HG02610 (cell line): Measurements from ENCODE around the gene ANO4.
A peak's percentile ranks its signal among the peaks of the same experiment; 100 is the strongest.
"Not testable (repeated sequence)": the region's sequence is repeated elsewhere in the genome, so short reads cannot be mapped to it uniquely, and the experiment has no call there.

Experiments used
- ATAC-seq: cut with Tn5 transposase; IDR thresholded peaks from one replicate; pipeline ENCODE4 v1.9.1; 2021; ENCODE audit warnings: mild to moderate bottlenecking, moderate library complexity; ENCODE audit not compliant: unreplicated experiment

The ANO4 gene

DNA sequence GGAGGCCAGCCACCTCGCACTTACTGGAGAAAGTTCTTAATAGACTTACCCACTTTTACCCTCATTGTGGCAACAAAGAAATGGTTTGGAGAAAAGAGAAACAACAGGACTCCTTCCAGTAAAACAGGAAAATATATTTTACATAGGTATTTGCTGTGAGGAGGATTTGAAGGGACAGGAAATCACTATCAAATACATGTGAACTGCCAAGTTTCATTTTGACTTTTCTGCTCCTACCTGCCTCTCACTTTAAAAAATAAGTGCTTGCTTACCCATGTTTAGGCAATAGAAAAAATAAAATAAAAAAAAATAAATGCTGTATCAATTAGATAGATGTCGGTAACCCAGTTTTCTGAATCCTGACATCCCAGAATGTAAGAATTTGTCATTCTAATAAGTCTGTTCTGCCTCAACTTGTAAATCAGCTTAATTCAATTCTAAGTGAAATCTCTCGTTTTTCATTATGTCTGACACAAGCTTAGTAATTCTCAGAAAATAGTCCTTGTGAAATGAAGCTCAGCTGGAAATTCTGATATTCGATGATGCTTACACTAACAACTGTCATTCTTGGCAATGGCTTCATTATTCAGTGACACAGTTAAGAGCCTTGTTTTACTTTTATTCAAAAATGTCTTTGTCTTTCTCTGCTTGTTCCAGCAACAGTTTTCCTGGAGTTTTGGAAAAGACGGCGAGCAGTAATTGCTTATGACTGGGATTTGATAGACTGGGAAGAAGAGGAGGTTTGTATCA, 284.1 kb downstream of the ANO4 start:
- ATAC-seq, result no peak

DNA sequence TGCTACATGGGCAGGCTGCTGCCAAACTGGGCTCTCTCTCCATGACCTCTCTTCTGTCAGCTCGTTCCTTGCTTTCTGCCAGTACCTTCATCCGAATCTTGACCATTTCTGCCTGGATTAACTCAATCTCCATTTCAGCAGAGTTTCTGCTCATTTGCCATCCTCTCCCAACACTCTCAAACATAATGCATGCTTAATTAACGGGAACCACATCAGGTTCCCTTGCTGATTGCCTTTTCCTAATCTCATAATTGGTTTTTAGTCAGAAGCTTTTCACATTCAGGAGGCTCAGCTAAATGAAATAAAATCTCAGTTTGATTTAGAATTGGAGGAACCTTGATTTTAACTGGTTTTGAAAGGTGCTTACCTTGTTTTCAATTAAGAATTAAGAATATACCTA, 288.1 kb downstream of the ANO4 start:
- no peak for ATAC-seq

GRCh38 chr12:101086490-101087135, 292.0 kb downstream of the ANO4 start:
- no peak for ATAC-seq

GRCh38 chr12:101087920-101088319, 293.3 kb downstream of the ANO4 start:
- no peak for ATAC-seq

DNA sequence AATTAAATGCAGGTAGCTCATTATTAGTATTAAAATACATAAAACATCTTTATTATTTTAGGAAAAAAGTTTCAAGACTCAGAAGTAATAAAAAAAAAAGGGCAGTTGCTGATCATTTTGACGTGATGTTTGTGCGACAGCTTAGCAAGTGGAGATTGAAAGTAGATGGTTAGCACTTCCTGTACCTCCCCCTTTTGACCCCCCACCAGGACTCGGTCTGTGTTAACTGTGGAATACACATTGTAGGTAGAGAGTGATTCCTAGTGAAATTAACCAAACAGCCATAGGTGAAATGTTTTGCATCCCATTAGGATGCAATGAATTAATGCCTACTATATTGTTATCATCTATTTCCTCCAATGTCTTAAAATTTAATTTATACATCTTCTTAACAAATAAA, 294.7 kb downstream of the ANO4 start:
- no peak for ATAC-seq

DNA sequence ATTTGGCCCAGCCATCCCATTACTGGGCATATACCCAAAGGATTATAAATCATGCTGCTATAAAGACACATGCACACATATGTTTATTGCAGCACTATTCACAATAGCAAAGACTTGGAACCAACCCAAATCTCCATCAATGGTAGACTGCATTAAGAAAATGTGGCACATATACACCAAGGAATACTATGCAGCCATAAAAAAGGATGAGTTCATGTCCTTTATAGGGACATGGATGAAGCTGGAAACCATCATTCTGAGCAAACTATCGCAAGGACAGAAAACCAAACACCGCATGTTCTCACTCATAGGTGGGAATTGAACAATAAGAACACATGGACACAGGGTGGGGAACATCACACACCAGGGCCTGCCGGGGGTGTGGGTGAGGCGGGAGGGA, 295.6 kb downstream of the ANO4 start:
- not testable (repeated sequence) for ATAC-seq

DNA sequence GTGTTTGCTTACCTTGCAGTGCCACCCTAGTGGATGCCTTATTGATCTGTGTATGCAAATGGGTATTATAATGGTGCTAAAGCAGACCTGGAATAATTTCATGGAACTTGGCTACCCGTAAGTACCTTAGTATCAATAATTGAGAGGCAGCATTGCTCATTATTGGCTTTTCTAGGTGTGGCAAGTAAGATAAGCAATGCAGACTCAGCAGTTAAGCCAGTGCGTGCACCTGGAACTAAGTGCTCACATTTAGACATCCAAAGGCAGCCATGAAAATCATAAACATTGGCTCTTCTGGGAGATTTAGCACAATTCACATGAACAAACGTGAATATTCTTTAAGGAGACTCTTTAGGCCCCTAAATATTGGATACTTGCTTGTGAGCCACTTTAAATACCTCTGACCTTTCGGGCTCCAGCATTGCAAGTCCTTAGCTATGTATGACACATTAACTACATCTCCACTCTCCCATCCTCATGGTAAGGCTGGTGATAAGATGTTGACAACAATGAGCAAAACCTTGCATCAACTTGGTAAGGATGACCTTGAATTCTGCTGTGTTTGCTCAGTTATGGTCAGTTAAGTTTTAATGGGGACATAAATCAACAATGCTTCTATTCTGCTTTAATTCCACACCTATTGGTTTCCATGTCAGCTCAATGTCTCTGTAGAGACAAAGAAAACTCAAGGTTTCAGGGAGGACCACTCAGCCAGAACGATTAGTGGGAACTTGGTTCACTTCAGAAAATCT, 303.4 kb downstream of the ANO4 start:
- no peak for ATAC-seq

- no peak for ATAC-seq
These were observed 312.6 kb downstream of the ANO4 start for GRCh38 chr12:101107032-101107763.

DNA sequence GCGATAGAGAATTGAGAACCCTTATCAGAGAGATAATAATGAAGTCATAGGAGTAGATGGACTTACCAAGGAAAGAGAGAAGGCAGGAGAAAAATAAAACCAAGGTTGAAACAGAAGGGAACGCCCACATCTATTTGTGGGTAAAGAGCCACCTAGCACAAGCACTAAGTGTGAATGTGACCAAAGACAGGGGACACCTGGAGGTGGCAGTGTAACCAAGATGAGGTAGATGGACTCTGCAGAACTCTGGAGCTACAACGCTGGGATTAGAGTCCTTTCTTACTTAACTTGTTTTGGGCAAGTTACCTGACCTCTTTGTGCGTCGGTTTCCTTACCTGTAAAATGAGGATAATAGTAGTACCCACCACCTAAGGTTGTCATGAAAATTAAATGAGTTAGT, 313.6 kb downstream of the ANO4 start:
- no peak for ATAC-seq

GRCh38 chr12:101110866-101111265, 316.3 kb downstream of the ANO4 start:
- ATAC-seq, result no peak

DNA sequence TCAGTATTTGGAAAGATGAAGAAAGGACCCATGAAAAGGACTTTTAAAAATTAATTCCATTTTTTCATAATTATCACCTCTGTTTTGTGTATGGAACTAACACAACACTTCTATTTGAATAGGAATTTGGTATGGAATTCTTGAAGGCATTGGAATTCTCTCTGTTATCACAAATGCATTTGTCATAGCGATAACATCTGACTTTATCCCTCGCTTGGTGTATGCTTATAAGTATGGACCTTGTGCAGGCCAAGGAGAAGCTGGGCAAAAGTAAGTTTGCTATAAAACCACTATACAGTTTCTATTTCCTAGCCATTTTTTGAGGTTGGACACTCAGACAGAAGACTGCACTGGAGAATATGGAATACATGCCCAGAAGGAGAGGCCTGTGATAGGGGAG, 316.9 kb downstream of the ANO4 start:
- no peak for ATAC-seq

- ATAC-seq, result peak; percentile 57
These were observed 320.8 kb downstream of the ANO4 start for GRCh38 chr12:101115326-101115725.

- no peak for ATAC-seq
These were observed 322.3 kb downstream of the ANO4 start for GRCh38 chr12:101116911-101117310.

DNA sequence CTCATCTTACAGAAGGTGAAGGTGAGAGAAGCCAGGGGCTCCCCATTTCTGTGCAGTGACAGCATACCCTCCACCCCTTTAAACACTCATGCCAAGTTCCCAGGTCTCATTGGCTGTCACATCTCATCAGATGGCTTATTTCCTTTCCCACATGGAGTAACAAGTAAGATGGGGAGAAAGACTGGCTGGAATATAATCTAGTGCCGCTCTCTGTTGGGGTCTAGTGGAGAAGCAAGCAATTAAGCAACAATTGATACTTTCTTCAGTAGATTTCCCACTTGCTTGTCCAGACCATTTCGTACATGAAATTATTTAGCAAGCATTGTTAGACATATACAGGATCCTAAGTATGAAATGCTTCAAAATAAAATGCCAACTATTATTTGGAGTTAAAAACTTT, 323.3 kb downstream of the ANO4 start:
- no peak for ATAC-seq

DNA sequence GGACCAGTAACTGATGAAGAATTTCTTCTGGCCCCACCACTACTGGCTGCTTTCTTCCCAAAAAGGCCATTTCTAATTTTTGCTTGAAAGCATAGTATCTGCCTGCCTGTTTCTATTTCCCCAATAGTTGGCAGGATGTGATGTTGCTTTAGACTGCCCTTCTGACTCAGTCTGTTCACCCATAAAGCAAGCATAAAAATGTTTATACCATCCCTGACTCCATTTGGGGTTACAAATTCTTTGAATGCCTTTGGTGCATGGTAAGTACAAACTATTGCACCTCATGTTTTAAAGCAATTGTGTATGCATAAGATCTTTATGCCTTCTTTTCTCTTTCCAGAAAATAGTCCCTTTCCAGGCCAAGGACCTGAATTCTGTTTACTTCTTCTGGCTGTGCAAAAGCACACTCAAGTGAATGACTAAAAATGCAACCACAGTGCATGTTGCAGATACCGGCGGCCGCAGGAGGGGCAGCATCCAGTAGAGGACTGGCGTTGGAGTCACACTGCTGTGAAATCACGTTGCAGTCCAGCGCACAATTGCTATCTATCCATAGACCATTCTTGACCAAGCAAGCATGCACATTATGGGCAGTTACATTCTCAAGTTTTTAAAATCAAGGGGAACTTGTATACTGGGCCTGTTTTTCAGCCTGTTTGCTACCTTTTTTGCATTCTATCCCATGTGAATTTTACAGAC, 333.1 kb downstream of the ANO4 start:
- ATAC-seq, result no peak

DNA sequence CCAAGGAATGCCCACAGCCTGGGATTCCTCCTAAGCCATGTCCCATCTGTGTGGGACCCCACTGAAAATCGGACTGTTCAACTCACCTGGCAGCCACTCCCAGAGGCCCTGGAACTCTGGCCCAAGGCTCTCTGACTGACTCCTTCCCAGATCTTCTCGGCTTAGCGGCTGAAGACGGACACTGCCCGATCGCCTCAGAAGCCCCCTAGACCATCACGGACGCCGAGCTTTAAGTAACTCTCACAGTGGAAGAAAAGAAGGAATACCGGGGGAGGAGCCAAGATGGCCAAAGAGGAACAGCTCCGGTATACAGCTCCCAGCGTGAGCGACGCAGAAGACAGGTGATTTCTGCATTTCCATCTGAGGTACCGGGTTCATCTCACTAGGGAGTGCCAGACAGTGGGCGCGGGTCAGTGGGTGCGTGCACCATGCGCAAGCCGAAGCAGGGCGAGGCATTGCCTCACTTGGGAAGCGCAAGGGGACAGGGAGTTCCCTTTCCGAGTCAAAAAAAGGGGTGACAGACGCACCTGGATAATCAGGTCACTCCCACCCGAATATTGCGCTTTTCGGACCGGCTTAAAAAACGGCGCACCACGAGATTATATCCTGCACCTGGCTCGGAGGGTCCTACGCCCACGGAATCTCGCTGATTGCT, 351.3 kb downstream of the ANO4 start:
- not testable (repeated sequence) for ATAC-seq

DNA sequence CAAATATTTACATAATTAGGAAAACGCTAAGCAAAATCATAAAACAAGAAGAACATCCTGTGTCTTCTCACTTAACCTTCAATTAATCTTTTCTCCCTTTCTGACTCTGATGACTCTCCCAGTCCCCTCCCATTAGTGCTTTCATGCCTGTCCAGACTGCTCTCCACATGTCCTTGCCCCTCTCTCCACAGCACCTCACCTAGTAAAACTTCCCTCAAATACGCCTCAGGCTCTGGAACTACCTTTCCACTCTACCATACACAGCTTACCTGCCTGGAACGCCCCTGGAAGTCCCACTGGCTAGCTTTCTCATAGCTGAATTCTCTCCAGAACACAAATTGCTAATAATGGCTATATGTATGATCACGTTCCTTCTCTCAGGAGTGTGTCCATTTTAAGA, 370.7 kb downstream of the ANO4 start:
- ATAC-seq, result no peak

DNA sequence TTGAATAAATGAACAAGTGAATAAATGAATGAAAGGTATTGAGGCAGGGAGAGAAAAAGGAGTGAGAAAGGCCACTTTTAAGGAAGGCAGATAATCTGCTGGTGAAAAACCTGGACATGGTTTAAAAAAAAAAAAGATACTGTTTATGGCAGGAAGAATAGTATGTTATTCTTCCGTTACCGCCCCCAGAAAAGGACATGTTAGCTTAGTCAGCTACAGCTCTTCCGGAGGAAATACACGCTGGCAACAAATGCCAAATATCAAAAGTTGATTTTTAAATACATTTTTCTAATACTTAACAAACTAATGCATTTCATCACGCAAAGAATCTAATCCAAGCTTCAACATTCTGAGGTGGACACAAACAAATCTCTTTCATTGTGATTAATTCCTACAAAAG, 372.3 kb downstream of the ANO4 start:
- ATAC-seq, result no peak

DNA sequence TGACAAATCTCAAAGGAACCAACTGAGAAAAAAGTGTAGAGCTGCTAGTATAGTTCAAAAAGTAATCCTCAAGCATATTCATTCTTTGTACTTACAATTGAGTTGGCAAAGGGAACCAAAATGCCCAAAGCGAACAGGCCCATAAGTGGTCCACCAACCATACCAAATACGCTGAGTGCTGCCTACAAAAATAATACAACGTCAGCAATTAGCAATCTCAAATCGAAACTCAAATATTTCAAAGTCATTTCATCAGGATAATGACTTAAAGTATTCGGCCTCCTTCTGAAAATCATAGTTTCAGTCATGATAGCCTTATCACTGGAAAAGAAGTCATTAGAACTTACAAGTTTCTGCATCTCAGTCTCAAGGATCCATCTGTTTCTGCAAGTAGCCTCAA, 373.4 kb downstream of the ANO4 start:
- no peak for ATAC-seq

GRCh38 chr12:101172316-101172715, 377.7 kb downstream of the ANO4 start:
- no peak for ATAC-seq
